ENCODE measurements around the gene BYSL. TPM values are rescaled to one million over a fixed set of nuclear protein-coding genes. Genes with fewer than 3 reads are reported as not detected.
A peak's percentile ranks its signal among the peaks of the same experiment; 100 is the strongest.

Gene BYSL
- total and polyA plus RNA-seq, 9 of the 15 experiments (the other 6 are each of a cell fraction or from before 2014, with no cell fraction given), result 22.2 to 92.3 (median 53.4) TPM

GRCh38 chr6:41901882-41902519, 19.3 kb upstream of the BYSL start (continued):
- TF ChIP-seq NKRF (IDR thresholded peaks at IDR 0.05; ENCODE audit: borderline replicate concordance) (no peak), ZNF217 (CRISPR knock-in tag; IDR thresholded peaks at IDR 0.05) (no peak), KDM2B (CRISPR knock-in tag; IDR thresholded peaks at IDR 0.05) (no peak), CREB5 (CRISPR knock-in tag; IDR thresholded peaks at IDR 0.05) (no peak), ZNF79 (CRISPR knock-in tag; IDR thresholded peaks at IDR 0.05; ENCODE audit: low read depth) (no peak), E2F6 (IDR thresholded peaks at IDR 0.05; ENCODE audit: borderline replicate concordance in 1 of 2, extremely low read depth in 1 of 2, insufficient read depth in 1 of 2, insufficient read length in 1 of 2, low read depth in 1 of 2, low read length in 1 of 2, poor library complexity in 1 of 2, severe bottlenecking in 1 of 2) (no peak), NR2C1 (IDR thresholded peaks at IDR 0.05) (no peak), NR2C1 (tag; IDR thresholded peaks at IDR 0.05) (no peak), ZZZ3 (IDR thresholded peaks at IDR 0.05) (no peak), YBX1 (IDR thresholded peaks at IDR 0.05) (no peak), ILF3 (IDR thresholded peaks at IDR 0.05; ENCODE audit: borderline replicate concordance) (no peak), EP400 (IDR thresholded peaks at IDR 0.05) (0 out of 2 replicates have a peak, but pooled peaks have one; percentile 22), HNRNPK (IDR thresholded peaks at IDR 0.05; ENCODE audit: low read depth, low read length, poor library complexity, severe bottlenecking) (no peak), ZNF395 (CRISPR knock-in tag; IDR thresholded peaks at IDR 0.05) (no peak), CBX5 (IDR thresholded peaks at IDR 0.05; ENCODE audit: borderline replicate concordance, low read depth) (no peak), PATZ1 (CRISPR knock-in tag; IDR thresholded peaks at IDR 0.05; ENCODE audit: borderline replicate concordance) (no peak), MIER1 (IDR thresholded peaks at IDR 0.05; ENCODE audit: low read depth) (no peak), ETS1 (conservative IDR thresholded peaks at IDR 0.05; ENCODE audit: control insufficient read depth, low read depth, low read length) (no peak)
